ENCODE results near the gene KCNMA1. TPM values are rescaled to one million over a fixed set of nuclear protein-coding genes. Genes with fewer than 3 reads are reported as not detected.

The KCNMA1 gene
- total and polyA plus RNA-seq, 10 donors = 9.3 to 114 (median 51.5) TPM

- Histone ChIP-seq H3K36me3 (no peaks in the 10 kb centered on the region), H3K9me3 (no peaks in the 10 kb centered on the region), H3K4me3 (no peak overlapping the region), H3K27ac (peak overlapping the region in 2 of 8 donors; percentile 10 to 54), H3K27me3 (replicated peaks in 1 of 7) (no peaks in the 10 kb centered on the region), H3K4me1 (peaks cover 0 to 61% (median 22%) of the 10 kb centered on the region in 6 donors)
- 78 to 84% (median 82%) methylated on average over 8 of the region's 8 CpGs for WGBS, 5 donors
- intact Hi-C loops (cut with DNase I; ENCODE audit: low total_unique reads) = no loop called here
- no peak for DNase-seq
- no peak for TF ChIP-seq POLR2A (IDR thresholded peaks at IDR 0.05)
- no peak for TF ChIP-seq CTCF (IDR thresholded peaks at IDR 0.05 in 8 of 11, conservative IDR thresholded peaks at IDR 0.05 in 3 of 11)
- TF ChIP-seq POLR2AphosphoS5 (IDR thresholded peaks at IDR 0.05) = no peak
Observed at GRCh38 chr10:77626266-77626935, 11.2 kb downstream of the KCNMA1 start.

- TF ChIP-seq CTCF (IDR thresholded peaks at IDR 0.05 in 8 of 11, conservative IDR thresholded peaks at IDR 0.05 in 3 of 11) = no peak
- no peak for TF ChIP-seq POLR2AphosphoS5 (IDR thresholded peaks at IDR 0.05)
- no peak for TF ChIP-seq POLR2A (IDR thresholded peaks at IDR 0.05)
- H3K27ac ChIP-seq = peak overlapping the region in 4 of 8 donors; percentile 16 to 59 (median 38)
- peak overlapping the region in 1 of 8 donors; percentile 11 for H3K4me3 ChIP-seq
- peaks cover 0 to 68% (median 30%) of the 10 kb centered on the region in 6 donors for H3K4me1 ChIP-seq
- no peaks in the 10 kb centered on the region for H3K36me3 ChIP-seq
- intact Hi-C loops (cut with DNase I; ENCODE audit: low total_unique reads) = no loop called here
- H3K9me3 ChIP-seq = no peaks in the 10 kb centered on the region
- no peaks in the 10 kb centered on the region for H3K27me3 ChIP-seq (replicated peaks in 1 of 7)
- DNase-seq = no peak
- 62 to 81% (median 73%) methylated on average over 3 of the region's 3 CpGs for WGBS, 5 donors
Observed at GRCh38 chr10:77625379-77625778, 12.2 kb downstream of the KCNMA1 start.

- intact Hi-C loops (cut with DNase I; ENCODE audit: low total_unique reads) = no loop called here
- Histone ChIP-seq H3K4me3 (peak overlapping the region in 1 of 8 donors; percentile 10), H3K9me3 (no peaks in the 10 kb centered on the region), H3K36me3 (no peaks in the 10 kb centered on the region), H3K27ac (peak overlapping the region in 7 of 8 donors; percentile 24 to 82 (median 71)), H3K27me3 (replicated peaks in 1 of 7) (no peaks in the 10 kb centered on the region), H3K4me1 (peaks cover 0 to 70% (median 32%) of the 10 kb centered on the region in 6 donors)
- TF ChIP-seq CTCF (IDR thresholded peaks at IDR 0.05 in 8 of 11, conservative IDR thresholded peaks at IDR 0.05 in 3 of 11) (no peak), POLR2A (IDR thresholded peaks at IDR 0.05) (no peak), POLR2AphosphoS5 (IDR thresholded peaks at IDR 0.05) (no peak)
- no peak for DNase-seq
- 20 to 35% (median 25%) methylated on average over 4 of the region's 4 CpGs for WGBS, 5 donors
Observed at GRCh38 chr10:77622889-77623291, 14.7 kb downstream of the KCNMA1 start.

- Histone ChIP-seq H3K9me3 (no peaks in the 10 kb centered on the region), H3K27me3 (replicated peaks in 1 of 7) (no peaks in the 10 kb centered on the region), H3K27ac (peak overlapping the region in 2 of 8 donors; percentile 15 to 51), H3K4me3 (no peak overlapping the region), H3K36me3 (no peaks in the 10 kb centered on the region), H3K4me1 (peaks cover 0 to 61% (median 32%) of the 10 kb centered on the region in 6 donors)
- WGBS, 5 donors = 39 to 73% (median 53%) methylated on average over 4 to 6 of the region's 6 CpGs
- TF ChIP-seq CTCF (IDR thresholded peaks at IDR 0.05 in 8 of 11, conservative IDR thresholded peaks at IDR 0.05 in 3 of 11) = no peak
- TF ChIP-seq POLR2AphosphoS5 (IDR thresholded peaks at IDR 0.05) = peak in 1 of 3 donors; percentile 9
- no peak for DNase-seq
- intact Hi-C loops (cut with DNase I; ENCODE audit: low total_unique reads) = no loop called here
Observed at GRCh38 chr10:77620731-77621130, 16.9 kb downstream of the KCNMA1 start.
